ENCODE results near the gene FOXP4. TPM values are rescaled to one million over a fixed set of nuclear protein-coding genes. Genes with fewer than 3 reads are reported as not detected.

The FOXP4 gene
- total and polyA plus RNA-seq, 2 of the 13 experiments (the other 11 are each of a cell fraction or from before 2014, with no cell fraction given): 11.0 to 12.4 TPM

- TF ChIP-seq ZNF281 (CRISPR knock-in tag; IDR thresholded peaks at IDR 0.05; ENCODE audit: borderline replicate concordance) (peak; percentile 78; the same call in 1 of the 2 replicates), ARID3A (IDR thresholded peaks at IDR 0.05; ENCODE audit: low read depth, low read length) (peak; percentile 26; the same call in 1 of the 2 replicates), ZNF782 (CRISPR knock-in tag; IDR thresholded peaks at IDR 0.05; ENCODE audit: borderline replicate concordance) (no peak; the same call in 1 of the 2 replicates), ZNF232 (CRISPR knock-in tag; IDR thresholded peaks at IDR 0.05; ENCODE audit: borderline replicate concordance) (peak; percentile 91; the same call in 1 of the 2 replicates), KIAA2018 (CRISPR knock-in tag; IDR thresholded peaks at IDR 0.05; ENCODE audit: borderline replicate concordance) (no peak), CEBPB (IDR thresholded peaks at IDR 0.05; ENCODE audit: borderline replicate concordance, low read depth, low read length) (peak; percentile 70; the same call in 1 of the 2 replicates), ZNF546 (CRISPR knock-in tag; conservative IDR thresholded peaks at IDR 0.05) (peak; percentile 30; the same call in 1 of the 2 replicates), ZBTB7B (CRISPR knock-in tag; IDR thresholded peaks at IDR 0.05) (peak; percentile 93), CREBL2 (CRISPR knock-in tag; IDR thresholded peaks at IDR 0.05; ENCODE audit: borderline replicate concordance) (no peak), ZNF713 (CRISPR knock-in tag; IDR thresholded peaks at IDR 0.05) (no peak; the same call in 1 of the 2 replicates)
Measured at GRCh38 chr6:41568585-41569384, 22.6 kb downstream of the FOXP4 start (continued).

Measured in HepG2 (cell line).